ENCODE results near the gene ACTR2.
"Not testable (repeated sequence)": the region's sequence is repeated elsewhere in the genome, so short reads cannot be mapped to it uniquely, and the experiment has no call there.

The ACTR2 gene

DNA sequence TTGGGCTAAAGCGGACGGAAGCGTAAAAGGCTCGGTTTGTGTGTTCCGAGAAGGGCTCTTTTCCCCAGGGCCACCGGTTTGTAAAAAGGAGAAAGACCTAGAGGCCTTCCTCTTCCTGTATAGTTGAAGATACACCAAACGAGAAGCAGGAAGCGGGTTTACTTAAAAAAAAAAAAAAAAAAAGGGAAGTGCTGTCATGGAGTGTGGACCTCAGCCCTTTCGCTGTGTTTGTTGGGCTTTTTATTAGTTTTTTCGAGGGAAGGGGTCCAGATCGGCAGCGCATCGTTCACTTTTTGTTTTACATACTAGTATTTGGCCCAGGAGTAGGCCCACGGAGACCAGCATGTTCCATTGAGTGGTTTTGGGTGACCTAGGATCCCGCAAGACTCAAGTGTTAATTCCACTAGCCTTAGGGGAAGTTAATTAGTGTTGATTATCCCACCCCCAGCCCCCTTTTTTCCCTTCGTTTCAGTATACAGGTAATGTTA is 676 bp downstream of the ACTR2 start:
- DNase-seq (ENCODE audit: low read depth, low spot score) = no peak

DNA sequence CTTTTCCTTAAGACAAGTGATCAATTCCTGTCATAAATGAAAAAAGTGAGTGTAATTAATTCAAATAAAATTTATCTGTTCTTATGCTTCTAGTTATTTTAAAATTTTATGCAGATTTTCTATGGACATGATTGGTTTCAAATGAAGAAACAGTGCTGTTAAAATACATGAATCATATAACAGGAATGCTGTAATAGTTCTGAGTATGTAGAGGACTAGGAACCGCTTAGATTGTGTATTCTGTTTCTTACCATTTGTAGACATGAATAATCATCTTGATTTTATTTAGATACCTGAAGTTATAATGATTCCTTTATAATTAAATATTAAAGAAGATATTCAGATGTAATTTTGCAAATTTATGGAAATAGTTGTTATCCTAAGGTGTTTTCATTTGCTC is 3.5 kb downstream of the ACTR2 start:
- DNase-seq (ENCODE audit: low read depth, low spot score) = no peak

DNA sequence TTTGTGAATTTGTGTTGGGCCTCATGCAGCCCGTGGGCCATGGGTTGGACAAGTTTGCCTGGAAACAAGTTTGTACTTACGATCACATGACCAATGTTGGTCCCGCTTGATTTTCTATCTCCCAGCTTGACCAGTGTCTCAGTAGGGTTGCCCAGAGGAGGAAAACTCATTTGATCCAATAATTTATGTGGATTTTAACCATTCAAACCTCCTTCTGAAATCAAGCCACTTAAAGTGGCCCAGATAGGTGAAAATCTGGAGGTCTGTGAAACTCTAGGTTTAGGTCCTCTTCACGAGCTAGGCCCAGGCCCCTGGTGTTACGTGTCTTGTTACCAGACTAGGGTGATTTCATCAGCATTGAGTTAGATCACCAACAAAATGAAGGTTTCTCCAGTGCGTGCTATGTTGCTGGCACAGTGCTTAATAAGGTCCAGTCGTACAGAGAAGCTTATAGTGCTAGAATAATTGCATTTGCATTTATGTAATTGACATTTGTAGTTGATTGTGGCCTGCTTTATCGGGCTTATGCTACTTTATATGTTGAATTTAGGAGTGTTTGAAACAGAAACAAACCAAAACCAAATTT is 4.4 kb downstream of the ACTR2 start:
- no peak for DNase-seq (ENCODE audit: low read depth, low spot score)

DNA sequence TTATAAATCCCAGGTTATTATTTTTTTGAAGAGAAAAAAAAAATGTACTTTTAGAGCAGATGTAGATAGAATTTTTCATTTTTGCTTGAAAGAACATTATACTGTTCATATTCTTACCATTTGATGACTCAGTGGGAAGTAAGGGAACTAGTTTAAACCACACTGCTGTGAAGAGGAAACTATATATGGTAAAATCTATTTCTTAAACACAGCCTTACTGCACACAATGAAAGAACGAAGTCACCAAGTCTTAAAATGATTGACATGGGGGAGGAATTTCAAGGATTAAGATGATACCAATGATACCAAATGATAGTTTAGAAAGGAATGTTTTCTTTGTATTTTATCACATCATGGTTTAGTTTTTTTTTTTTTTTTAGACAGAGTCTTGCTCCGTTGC is 5.0 kb downstream of the ACTR2 start:
- DNase-seq (ENCODE audit: low read depth, low spot score) = no peak

DNA sequence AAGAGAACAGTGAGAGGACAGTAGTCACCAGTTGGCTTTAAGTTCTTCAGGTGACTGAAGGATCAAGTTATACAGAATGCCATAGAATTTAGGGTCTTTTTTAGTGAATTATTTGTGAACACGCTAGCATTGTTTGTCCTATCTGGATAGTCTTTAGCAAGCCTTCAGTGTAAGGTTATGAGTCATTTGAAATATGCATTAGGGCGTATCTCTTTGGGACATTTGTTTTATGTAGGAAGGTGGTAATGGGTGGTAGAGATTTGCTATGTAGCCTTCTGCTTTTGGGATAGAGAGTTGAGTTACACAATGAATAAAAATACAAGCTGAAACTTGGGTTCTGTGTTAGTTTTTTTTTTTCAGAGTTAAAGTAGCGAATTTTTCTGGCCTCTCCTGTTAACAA is 13.0 kb downstream of the ACTR2 start:
- DNase-seq (ENCODE audit: low read depth, low spot score) = no peak

DNA sequence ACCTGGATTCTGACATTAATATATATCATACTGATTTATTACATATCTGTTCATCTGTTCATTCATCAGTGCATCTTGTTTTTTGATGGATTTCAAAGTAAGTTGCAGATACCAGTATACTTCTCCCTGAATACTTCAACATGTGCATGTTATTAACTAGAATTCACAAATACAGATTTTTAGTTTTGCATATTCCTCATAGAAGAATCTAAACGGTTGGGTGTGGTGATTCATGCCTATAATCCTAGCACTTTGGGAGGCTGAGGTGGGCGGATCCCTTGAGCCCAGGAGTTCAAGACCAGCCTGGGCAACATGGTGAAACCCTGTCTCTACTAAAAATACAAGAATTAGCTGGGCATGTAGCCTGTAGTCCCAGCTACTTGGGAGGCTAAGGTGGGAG is 16.8 kb downstream of the ACTR2 start:
- DNase-seq (ENCODE audit: low read depth, low spot score) = not testable (repeated sequence)

DNA sequence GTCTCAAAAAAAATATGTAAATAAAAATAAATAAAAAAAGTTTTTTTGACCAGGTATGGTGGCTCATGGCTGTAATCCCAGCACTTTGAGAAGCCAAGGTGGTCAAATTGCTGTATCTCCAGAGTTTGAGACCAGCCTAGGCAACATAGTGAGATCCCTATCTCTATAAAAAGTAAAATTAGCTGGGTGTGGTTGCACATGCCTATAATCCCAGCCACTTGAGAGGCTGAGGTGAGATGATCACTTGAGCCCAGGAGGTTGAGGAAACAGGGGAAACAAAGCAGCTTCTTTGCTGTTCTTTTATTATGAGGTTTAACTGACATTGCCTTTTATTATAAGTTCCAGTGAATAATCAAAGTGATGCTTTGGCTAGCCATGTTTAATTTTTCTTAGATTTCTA is 25.0 kb downstream of the ACTR2 start:
- DNase-seq (ENCODE audit: low read depth, low spot score) = no peak

DNA sequence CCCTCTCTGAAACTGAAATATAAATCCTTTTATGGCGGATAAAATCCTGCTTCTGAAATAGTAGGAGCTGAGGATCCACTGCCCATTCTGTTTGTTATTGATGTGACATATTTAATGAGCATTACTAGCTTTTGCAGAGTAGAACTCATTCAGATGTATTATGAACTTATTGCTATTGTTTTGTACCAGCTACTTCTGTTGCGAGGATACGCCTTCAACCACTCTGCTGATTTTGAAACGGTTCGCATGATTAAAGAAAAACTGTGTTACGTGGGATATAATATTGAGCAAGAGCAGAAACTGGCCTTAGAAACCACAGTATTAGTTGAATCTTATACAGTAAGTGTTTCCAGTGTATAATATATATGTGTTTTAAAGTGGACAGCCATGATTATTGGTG is 27.7 kb downstream of the ACTR2 start:
- DNase-seq (ENCODE audit: low read depth, low spot score) = no peak

DNA sequence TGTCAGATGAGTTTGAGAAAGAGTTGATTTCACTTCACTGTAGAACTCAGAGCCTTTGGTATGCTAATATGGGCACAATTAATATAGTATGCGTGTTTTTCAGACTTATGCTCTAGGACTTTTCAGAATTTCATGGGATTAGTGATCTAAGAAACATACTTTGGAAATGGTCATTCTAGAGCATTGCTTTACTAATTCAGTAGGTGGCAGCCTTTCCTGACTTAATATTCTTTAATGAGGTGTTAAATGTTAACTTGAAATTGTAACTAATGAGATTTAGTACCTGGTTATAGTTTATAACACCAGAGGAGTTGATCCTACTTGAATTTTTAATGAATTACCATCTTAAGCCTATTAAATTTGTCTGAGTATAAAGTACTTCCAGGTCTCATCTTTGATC is 28.4 kb downstream of the ACTR2 start:
- no peak for DNase-seq (ENCODE audit: low read depth, low spot score)

DNA sequence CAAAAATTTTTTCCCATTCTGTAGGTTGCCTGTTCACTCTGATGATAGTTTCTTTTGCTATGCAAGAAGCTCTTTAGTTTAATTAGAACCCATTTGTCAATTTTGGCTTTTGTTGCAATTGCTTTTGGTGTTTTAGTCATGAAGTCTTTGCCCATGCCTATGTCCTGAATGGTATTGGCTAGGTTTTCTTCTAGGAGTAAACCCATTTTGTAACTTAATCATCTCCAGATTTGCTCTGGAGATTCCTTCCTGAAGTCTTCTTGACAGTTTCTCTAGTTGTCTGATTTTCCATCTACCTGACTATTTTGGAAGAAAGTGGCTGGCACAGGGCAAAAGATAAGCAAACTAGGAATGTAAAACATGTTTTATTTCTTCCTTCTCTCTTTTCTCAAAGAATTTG is 30.2 kb downstream of the ACTR2 start:
- not testable (repeated sequence) for DNase-seq (ENCODE audit: low read depth, low spot score)

DNA sequence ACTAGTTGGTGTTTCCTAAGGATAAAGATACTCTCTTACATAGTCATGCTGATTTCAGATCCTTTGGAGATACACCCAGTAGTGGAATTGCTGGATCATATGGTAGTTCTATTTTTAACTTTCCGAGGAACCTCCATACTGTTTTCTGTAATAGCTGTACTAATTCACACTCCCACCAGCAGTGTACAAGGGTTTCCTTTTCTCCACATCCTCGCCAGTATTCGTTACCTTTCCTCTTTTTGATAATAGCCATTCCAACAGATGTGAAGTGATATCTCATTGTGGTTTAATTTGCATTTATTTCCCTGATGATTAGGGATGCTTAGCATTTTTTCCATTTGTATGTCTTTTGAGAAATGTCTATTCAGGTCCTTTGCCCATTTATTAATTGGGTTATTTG is 34.0 kb downstream of the ACTR2 start:
- DNase-seq (ENCODE audit: low read depth, low spot score) = no peak

DNA sequence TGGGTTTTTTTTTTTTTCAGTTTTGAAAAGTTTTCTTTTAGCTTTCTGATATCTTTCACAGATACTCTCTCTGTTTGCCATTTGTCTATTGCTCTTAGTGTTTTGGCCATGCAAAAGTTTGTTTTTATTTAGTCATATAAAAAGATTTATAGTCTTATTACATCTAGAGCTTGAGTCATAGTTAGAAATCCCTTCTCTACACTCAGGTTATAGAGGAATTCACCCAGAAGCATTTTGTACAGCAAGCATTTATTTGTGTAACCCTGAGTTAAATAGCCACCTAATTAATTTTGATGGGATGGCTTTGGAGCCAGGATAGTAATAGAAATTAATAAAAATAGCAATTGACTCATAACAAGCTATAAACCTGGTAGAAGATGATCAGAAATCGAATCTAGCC is 35.6 kb downstream of the ACTR2 start:
- DNase-seq (ENCODE audit: low read depth, low spot score) = no peak

DNA sequence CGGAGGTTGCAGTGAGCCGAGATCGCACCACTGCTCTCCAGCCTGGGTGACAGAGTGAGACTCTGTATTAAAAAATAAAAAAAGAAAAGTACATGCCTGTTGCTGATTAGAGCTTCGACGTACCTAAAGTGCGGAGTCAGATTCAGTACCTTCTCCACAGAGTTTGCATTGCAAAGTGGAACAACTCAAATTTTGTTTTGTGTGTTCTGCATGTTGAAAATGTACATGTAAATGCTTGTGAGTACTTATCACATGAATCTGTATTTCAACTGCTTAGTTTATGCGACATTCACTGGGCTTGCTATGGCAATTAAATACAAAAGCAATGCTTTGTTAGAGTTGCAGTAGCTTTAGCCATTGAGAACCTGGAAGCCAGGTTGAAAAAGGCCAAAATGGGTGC is 36.4 kb downstream of the ACTR2 start:
- no peak for DNase-seq (ENCODE audit: low read depth, low spot score)

DNA sequence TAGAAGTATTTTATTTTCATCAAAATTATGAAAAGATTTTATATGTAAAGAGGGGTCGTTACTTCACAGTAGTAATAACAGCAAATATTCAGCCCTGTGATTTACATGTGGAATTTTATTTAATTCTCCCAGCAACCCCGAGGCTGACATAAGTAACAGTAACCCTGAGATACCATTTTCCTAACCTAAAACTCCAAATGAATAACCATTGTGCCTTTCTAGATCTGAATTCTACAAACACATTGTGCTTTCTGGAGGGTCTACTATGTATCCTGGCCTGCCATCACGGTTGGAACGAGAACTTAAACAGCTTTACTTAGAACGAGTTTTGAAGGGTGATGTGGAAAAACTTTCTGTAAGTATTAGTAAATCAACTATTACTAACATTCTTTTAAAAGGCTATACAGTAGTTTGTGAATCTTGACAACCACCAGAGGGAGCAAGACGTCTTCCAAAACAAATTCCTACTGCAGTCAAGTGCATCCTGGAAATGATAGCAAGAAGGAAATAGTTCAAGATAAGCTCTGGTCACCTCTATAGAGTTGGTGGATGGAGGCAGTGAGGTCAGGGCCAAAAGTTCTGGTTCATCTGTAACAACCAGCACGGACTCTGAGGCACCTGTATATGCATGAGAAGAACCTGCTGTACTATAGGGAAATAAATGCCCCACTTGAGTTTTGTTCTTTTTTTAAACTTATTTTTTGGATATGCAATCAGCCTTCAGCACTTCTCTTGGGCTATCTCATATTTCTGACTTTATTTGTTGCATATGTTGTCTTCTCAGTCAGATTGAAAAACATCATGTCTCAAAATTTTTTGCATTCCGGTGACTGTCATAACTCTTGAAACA is 37.4 kb downstream of the ACTR2 start:
- DNase-seq (ENCODE audit: low read depth, low spot score) = peak; percentile 41

DNA sequence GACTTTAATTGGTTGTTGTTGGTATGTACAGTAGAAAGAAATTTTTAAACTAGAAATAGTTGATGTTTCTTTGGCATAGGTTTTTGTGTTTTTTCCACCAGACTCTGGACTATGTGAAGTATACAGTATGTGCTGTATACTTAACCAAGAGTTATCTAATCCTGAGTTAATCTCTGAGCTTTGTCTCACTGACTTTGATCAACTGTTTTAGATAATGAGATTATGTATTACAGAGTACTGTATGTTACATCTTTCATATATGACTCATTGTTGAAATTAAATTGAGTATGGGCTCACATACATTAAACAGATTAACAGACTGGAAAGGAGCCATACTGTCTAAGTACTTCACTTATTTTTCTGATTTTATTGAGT is 38.0 kb downstream of the ACTR2 start:
- no peak for DNase-seq (ENCODE audit: low read depth, low spot score)

DNA sequence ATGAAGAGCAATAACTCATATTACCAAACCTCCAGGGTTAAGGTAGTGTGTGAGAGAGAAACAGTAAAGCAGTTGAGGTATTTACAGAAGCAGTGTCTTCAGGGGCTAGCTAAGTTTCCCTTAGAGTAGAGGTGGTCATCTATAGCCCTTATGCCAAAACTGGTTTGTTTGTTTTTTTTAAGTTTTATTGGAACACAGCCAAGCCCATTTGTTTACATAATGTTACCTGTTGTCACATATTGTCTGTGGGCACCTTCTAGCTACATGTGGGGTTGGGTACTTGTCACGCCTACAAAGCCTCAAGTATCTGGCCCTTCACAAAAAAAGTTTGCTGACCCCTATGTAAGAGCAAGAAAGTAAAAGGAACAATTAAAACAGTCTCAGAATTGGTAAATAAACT is 39.4 kb downstream of the ACTR2 start:
- no peak for DNase-seq (ENCODE audit: low read depth, low spot score)

DNA sequence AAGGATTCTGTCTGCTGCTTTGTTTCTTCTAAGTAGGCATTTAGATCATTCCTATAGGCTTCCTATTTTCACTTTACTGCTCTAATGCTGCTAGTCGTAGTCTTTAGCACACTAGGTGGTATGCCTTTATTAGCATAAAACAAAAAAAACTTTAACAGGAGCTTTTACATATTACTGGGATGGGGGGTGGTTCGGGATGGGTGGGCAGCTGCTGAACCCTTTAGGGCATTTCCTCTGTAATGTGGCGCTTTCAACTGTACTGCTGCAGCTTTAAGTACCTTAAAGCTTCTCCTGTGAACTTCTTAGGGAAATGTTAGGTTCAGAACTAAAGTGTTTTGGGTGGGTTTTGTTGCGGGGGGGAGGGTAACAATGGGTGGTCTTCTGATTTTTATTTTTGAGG is 41.3 kb downstream of the ACTR2 start:
- DNase-seq (ENCODE audit: low read depth, low spot score) = peak; percentile 26

DNA sequence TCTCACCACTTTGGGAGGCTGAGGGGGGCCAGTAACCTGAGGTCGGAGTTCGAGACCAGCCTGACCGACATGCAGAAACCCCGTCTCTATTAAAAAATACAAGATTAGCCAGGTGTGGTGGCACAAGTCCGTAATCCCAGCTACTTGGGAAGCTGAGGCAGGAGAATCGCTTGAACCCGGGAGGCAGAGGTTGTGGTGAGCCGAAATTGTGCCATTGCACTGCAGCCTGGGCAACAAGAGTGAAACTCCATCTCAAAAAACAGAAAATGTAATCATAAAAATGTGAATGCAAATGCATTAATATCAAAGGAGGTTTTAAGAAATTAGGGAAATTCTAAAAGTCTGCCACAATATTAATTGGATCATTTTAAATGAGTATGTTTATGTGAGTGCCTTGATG is 45.7 kb downstream of the ACTR2 start:
- no peak for DNase-seq (ENCODE audit: low read depth, low spot score)

DNA sequence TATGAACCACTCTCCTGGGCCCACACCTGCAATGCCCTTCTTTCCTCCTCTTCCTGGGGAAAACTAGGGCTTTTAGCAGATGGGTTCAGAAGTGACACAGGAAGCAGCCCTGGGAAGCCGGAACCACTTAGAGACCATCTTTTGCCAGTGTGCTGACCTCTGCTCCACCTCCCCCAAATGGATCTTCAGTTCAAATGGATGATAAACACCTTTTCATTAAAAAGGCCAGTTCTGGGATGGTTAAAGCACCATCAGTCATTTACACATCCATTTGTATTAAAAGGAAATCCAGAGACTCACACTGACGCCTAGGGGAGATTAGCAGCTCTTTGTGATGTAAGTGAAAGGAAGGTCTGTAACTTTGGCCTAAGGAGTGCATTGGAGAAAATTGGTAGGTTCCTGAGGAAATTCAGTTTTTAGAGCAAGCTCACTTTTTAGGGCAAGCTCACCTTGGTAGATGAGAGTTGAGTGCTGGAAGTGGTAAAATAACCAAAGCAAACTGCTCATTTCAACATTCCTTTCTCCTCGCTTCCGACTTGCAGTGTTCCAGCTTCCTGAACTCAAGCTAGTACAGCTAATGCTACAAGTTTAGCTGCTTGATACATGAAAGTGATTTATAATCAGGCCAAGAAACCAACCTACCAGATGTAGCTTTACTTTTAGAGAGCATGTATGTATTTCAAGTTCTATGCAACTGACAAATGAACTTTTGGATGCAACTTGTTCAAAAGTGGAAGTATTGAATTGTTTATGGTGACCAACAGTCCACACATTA is 47.7 kb downstream of the ACTR2 start:
- peak; percentile 80 for DNase-seq (ENCODE audit: low read depth, low spot score)

DNA sequence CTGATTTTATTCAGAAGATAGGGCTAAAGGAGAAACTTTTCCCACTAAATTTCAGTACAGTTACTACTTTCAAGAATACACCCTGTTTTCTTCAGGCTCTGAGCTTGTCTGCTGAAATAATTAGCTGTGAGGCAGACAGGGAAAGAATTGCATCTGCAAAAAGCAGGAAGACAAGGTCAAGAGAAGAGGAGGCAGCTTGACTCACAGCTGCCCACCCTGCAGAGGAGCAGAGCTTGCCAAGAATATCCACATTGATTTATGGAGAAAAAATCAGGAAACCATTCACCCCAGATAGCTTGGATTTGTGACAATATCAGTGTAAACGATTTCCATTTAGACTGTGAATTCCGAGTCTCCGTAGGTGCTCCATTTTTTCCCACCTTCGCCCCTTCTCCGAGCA is 49.0 kb downstream of the ACTR2 start:
- no peak for DNase-seq (ENCODE audit: low read depth, low spot score)

DNA sequence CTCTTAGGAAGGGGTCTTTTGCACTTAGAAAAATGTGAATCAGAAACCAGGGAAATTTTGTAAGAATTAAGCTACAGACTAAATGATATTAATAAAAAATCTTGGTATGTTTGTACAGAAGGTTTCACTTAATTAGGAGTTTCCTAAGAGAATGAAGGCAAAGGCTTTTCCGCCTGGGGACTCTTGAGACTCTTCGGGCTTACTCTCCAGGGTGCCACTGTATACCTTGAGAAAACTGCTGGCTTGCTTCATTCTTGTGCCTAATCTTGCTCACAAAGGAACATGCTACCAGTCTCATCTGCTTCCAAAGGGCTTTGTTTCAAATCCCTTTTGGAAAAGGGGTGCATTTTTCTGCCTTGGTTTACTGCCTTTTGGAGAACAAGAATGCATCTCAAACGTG is 49.5 kb downstream of the ACTR2 start:
- no peak for DNase-seq (ENCODE audit: low read depth, low spot score)

DNA sequence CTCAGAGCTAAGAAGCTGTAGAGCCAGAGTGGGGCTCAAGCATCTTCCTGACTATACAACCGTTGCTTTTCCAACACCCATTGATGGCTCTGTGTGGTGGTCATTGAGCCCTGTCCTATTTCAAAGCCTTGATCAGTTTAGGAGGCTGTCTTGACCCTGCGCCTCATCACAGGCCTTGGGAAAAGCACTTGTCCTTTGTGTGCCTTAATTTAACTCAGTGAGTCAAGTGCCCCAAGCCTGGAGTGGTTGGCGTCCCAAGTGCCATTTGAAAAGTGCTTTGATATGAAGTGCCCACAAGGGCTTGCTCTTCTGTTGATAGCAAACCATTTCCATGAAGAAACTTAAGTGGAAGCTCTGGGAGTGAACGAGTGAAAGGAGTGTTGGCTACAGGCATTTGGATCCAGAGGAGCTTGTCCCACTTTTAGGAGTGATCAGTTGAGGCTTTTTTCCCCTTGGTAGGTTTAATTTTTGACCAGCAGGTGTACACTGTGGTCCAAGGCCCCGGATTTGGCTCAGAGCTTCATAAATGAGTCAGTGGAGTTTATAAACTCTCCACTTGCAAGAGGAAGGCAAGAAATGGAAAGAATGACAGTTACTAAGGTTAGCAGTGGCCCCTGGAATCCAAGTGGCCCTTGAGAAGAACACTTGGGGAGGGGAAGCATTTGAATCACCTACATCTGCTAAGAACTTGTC is 50.3 kb downstream of the ACTR2 start:
- no peak for DNase-seq (ENCODE audit: low read depth, low spot score)

Measured in ELF-1 (cell line).